GM18526 (cell line): ENCODE measurements around the gene SIRT4.

ENCODE experiments used
- POLR2A ChIP-seq: IDR thresholded peaks from 3 replicates; pipeline ENCODE4 v1.6.1; 2011; ENCODE audit not compliant: insufficient read length; ENCODE audit errors: extremely low read depth

SIRT4 gene

GRCh38 chr12:120317224-120318105 is 15.3 kb downstream of the SIRT4 start:
- peak; percentile 80 for TF ChIP-seq POLR2A

DNA sequence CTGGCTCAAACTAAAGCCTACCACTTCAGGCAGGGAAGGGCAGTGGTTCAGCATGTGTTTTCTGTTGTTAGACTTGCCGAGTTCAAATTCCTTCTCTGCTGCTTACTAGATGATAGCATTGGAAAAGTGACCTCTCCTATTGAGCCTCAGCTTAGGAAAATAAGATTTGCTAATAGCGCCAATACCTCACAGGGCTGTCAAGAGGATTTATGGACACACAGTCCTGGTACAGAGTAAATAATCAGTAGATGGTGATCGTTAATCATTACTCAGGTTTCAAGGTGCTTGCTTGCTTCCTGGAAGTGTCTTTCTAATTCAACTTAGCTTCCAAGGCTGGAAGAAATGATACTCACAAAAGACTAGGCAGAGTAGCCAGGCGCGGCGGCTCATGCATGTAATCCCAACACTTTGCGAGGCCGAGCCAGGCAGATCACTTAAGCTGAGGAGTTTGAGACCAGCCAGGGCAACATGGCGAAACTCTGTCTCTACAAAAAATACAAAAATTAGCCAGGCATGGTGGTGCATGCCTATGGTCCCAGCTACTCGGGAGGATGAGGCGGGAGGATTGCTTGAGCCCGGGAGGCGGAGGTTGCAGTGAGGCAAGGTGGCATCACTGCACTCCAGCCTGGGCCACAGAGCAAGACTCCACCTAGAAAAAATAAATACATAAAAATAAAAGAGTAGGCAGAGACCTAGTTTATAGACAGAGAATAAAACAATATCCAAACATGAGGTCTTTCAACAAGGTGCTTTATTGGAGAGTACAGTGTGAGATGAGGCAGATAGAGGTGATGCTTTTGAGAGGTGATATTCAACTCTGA is 19.5 kb downstream of the SIRT4 start:
- no peak for TF ChIP-seq POLR2A

GRCh38 chr12:120323772-120324171 is 21.7 kb downstream of the SIRT4 start:
- no peak for TF ChIP-seq POLR2A

DNA sequence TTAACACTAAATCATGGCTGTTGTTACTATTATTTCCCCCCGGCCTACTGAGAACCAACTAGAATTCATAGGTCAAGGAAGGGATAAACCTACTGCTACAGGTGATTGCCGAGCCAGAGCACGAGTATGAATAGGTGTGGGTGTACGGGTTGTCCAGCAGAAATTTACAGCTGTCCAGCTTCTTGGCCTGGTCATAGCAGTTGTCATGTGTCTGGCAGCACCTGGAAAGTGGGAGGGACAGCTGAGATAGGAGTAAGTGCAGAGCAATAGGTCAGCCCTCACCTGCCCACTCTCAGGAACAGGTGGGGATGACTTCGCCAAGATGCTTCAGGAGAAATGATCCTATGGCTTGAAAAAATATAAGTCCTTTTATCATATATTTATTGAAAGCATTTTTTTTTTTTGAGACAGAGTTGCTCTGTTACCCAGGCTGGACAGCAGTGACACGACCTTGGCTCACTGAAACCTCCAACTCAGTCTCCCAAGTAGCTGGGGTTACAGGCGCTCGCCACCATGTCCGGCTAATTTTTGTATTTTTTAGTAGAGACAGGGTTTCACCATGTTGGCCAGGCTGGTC is 22.8 kb downstream of the SIRT4 start:
- TF ChIP-seq POLR2A, result no peak

- no peak for TF ChIP-seq POLR2A
Observed at GRCh38 chr12:120327593-120327992, 25.5 kb downstream of the SIRT4 start, which contains the start of gene PLA2G1B. Gene PLA2G1B, minus strand, starts transcription at chr12:120327779. Its CDS starts 26 bp downstream, at chr12:120327753.

DNA sequence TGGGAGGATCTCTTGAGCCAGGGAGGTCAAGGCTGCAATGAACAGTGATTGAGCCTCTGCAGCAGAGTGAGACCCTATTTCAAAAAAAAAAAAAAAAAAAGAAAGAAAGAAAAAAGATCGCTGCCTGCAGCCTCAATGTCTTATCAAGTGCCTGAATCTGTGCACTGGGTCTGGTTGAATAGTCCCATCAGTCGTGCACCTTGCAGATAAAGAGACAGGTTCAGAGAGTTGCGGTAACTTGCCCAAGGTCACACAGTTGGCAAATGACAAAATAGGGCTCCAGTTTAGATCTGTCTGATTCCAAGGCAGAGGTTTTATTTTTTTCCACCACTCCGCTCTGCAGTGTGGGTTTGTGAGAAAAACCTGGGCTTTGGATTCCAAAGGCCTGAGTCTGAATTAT is 26.1 kb downstream of the SIRT4 start:
- TF ChIP-seq POLR2A, result no peak

- no peak for TF ChIP-seq POLR2A
Observed at GRCh38 chr12:120331390-120331789, 29.3 kb downstream of the SIRT4 start.

DNA sequence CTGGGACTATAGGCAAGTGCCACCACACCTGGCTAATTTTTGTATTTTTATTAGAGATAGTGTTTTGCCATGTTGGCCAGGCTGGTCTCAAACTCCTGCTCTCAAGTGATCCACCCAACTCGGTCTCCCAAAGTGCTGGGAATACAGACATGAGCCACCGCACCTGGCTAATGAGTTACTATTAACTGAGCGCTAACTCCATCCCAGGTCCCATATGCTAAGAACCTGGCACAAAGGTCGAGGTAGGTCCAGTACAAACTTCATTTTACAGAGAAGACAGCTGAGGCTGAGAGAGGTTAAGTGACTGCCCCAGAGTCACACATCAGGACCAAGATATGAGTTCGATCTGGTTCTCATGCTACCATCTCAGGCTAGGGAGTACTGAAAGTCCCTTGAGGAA is 29.9 kb downstream of the SIRT4 start:
- no peak for TF ChIP-seq POLR2A

DNA sequence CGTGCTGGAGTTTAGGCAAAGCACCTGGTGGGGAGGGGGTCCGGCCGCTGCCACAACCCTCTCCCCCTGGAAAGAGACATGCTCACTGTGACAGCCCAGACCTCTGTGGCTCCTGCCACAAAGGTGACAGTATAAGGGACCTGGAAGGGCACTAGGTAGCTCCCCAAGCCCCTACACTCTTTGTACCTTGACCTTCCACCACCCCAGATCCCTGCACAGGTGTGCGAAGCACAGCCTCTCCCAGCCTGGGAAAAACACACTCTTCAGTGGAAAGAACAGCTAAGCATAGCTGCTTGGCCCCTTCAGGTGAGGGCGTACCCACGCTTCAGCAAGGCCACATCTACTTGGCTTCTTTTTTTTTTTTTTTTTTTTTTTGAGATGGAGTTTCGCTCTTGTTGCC is 30.4 kb downstream of the SIRT4 start:
- no peak for TF ChIP-seq POLR2A

- no peak for TF ChIP-seq POLR2A
Observed at GRCh38 chr12:120337730-120338129, 35.6 kb downstream of the SIRT4 start.

- TF ChIP-seq POLR2A, result no peak
Observed at GRCh38 chr12:120339256-120339655, 37.1 kb downstream of the SIRT4 start.

GRCh38 chr12:120342175-120343038 is 40.3 kb downstream of the SIRT4 start:
- TF ChIP-seq POLR2A, result no peak

GRCh38 chr12:120343039-120343537 is 41.0 kb downstream of the SIRT4 start:
- TF ChIP-seq POLR2A, result no peak

- TF ChIP-seq POLR2A, result no peak
Observed at GRCh38 chr12:120343692-120344091, 41.6 kb downstream of the SIRT4 start.
